K562 (cell line): ENCODE data around the gene TMEM72. TPM values are rescaled to one million over a fixed set of nuclear protein-coding genes. Genes with fewer than 3 reads are reported as not detected.

Experiments used
- ARID3A ChIP-seq: IDR thresholded peaks from 2 replicates; pipeline ENCODE4 v1.6.1; 2012; ENCODE audit warnings: low read depth, low read length, improper control_type of control experiment, borderline replicate concordance
- ATF6 ChIP-seq: sonication (generic); formaldehyde crosslinking; IDR thresholded peaks from 2 replicates; pipeline ENCODE4 v1.4.0; 2020; ENCODE audit warnings: mild to moderate bottlenecking, missing genetic modification reagents
- CC2D1A ChIP-seq: fragments of 450-650 bp; IDR thresholded peaks from 2 replicates; pipeline ENCODE4 v1.6.1; 2017; ENCODE audit warnings: mild to moderate bottlenecking
- CHAMP1 ChIP-seq: fragments of 450-650 bp; IDR thresholded peaks from 2 replicates; pipeline ENCODE4 v1.6.1; 2016; ENCODE audit warnings: mild to moderate bottlenecking
- ETS2 ChIP-seq: IDR thresholded peaks from 2 replicates; pipeline ENCODE4 v1.6.1; 2016; ENCODE audit warnings: borderline replicate concordance, missing genetic modification characterization, mild to moderate bottlenecking, moderate library complexity, missing compliant biosample characterization; ENCODE audit not compliant: poor library complexity, severe bottlenecking
- FOXA3 ChIP-seq, 2 experiments: fragments of 450-650 bp in 1 of 2; sonication (generic) in 1 of 2; formaldehyde crosslinking; IDR thresholded peaks in 1 of 2; conservative IDR thresholded peaks in 1 of 2; 2 replicates each; pipeline versions ENCODE4 v1.4.0 to v1.8.0; 2020 to 2022; ENCODE audit warnings: mild to moderate bottlenecking in 2 of 2, missing genetic modification reagents in 1 of 2
- NCOA1 ChIP-seq: fragments of 450-650 bp; IDR thresholded peaks from 2 replicates; pipeline ENCODE4 v1.6.1; 2016; ENCODE audit warnings: low read depth
- NR3C1 ChIP-seq: sonication (generic); formaldehyde crosslinking; IDR thresholded peaks from 2 replicates; pipeline ENCODE4 v1.8.1; 2022; ENCODE audit warnings: missing genetic modification reagents
- PCBP1 ChIP-seq: fragments of 200-400 bp; formaldehyde crosslinking; IDR thresholded peaks from 2 replicates; pipeline ENCODE4 v1.6.1; 2018; ENCODE audit warnings: mild to moderate bottlenecking, low read depth, low read length; ENCODE audit not compliant: poor library complexity, severe bottlenecking
- RBFOX2 ChIP-seq: fragments of 200-400 bp; formaldehyde crosslinking; IDR thresholded peaks from 2 replicates; pipeline ENCODE4 v1.6.1; 2017; ENCODE audit warnings: low read depth, mild to moderate bottlenecking, low read length, moderate library complexity
- TBP ChIP-seq: optimal IDR thresholded peaks from 2 replicates; pipeline ENCODE3; 2011; ENCODE audit warnings: low read depth, low read length, improper control_type of control experiment
- TEAD2 ChIP-seq: fragments of 450-650 bp; IDR thresholded peaks from 2 replicates; pipeline ENCODE4 v1.6.1; 2016; ENCODE audit warnings: missing genetic modification characterization, control low read depth, missing compliant biosample characterization
- U2AF1 ChIP-seq: fragments of 200-400 bp; formaldehyde crosslinking; optimal IDR thresholded peaks from 2 replicates; pipeline ENCODE3; 2017; ENCODE audit warnings: mild to moderate bottlenecking, low read depth, low read length, moderate library complexity
- ZFX ChIP-seq: sonication (generic); formaldehyde crosslinking; IDR thresholded peaks from 2 replicates; pipeline ENCODE4 v1.8.0; 2022; ENCODE audit warnings: mild to moderate bottlenecking, missing genetic modification reagents, moderate library complexity
- ZNF316 ChIP-seq: fragments of 450-650 bp; IDR thresholded peaks from 2 replicates; pipeline ENCODE4 v1.6.1; 2016
- ZNF639 ChIP-seq, 2 experiments: fragments of 200-800 bp in 1 of 2; sonication (Bioruptor generic) in 1 of 2; sonication (generic) in 1 of 2; formaldehyde crosslinking in 1 of 2; IDR thresholded peaks in 1 of 2; conservative IDR thresholded peaks in 1 of 2; 2 replicates each; pipeline versions ENCODE4 v1.5.0 to v1.6.1; 2016 to 2020; ENCODE audit warnings: missing compliant biosample characterization in 1 of 2, missing genetic modification characterization in 1 of 2, missing genetic modification reagents in 1 of 2
- ZNF717 ChIP-seq: fragments of 250-450 bp; sonication (Bioruptor Pico); IDR thresholded peaks from 2 replicates; pipeline ENCODE4 v1.5.0; 2021
- polyA plus RNA-seq, 8 experiments: library from polyadenylated mRNA; depleted of rRNA in 4 of 8; stranded (reverse) in 5 of 8; unstranded in 3 of 8; fragments of >200 nt; fragmentation: Nextera tagmentation in 2 of 8; fragmentation: Illumina TruSeq in 1 of 8; extraction: Ambion mirVana in 2 of 8; extraction: Trizol in 1 of 8; gene quantifications; 2 replicates each; pipeline versions ENCODE4 v1.2.1 to v1.2.3, GENCODE V29; 2011 to 2014; ENCODE audit warnings: inconsistent platforms in 1 of 8, missing spikeins in 1 of 8
- total RNA-seq, 7 experiments: library from RNA; depleted of rRNA in 6 of 7; stranded (reverse); fragments of >200 nt in 6 of 7; fragmentation: Illumina TruSeq in 2 of 7; extraction: Trizol in 2 of 7; gene quantifications; 2 replicates each; pipeline versions ENCODE4 v1.2.1 to v1.2.3, GENCODE V29; 2011 to 2021; ENCODE audit warnings: low replicate concordance in 1 of 7

The TMEM72 gene
- total and polyA plus RNA-seq, 9 of the 15 experiments (the other 6 are each of a cell fraction or from before 2014, with no cell fraction given) = not detected

- TF ChIP-seq TBP (no peak), NR3C1 (CRISPR knock-in tag) (no peak), ETS2 (tag) (no peak), ZNF639 (CRISPR knock-in tag; conservative IDR thresholded peaks at IDR 0.05 in 1 of 2, IDR thresholded peaks at IDR 0.05 in 1 of 2) (0 out of 4 replicates have a peak, but pooled peaks of 1 of the 2 experiments have one; percentile 42), U2AF1 (no peak), PCBP1 (no peak), RBFOX2 (no peak), NCOA1 (no peak), CHAMP1 (no peak), ZNF717 (no peak), ATF6 (CRISPR knock-in tag) (no peak), FOXA3 (CRISPR knock-in tag; conservative IDR thresholded peaks at IDR 0.05 in 1 of 2, IDR thresholded peaks at IDR 0.05 in 1 of 2) (no peak), ARID3A (no peak), TEAD2 (tag) (no peak), ZNF316 (no peak), ZFX (CRISPR knock-in tag) (no peak), CC2D1A (no peak)
Observed at GRCh38 chr10:44981172-44982113, 70.3 kb downstream of the TMEM72 start (continued).
